Measurements from ENCODE around the gene FUT1. TPM values are rescaled to one million over a fixed set of nuclear protein-coding genes. Genes with fewer than 3 reads are reported as not detected.

Gene FUT1
- total and polyA plus RNA-seq, 2 donors (not counting 3 experiments of a cell fraction or from before 2014, with no cell fraction given) = 1.9 to 4.8 TPM

GRCh38 chr19:48760504-48761205, 8.2 kb upstream of the FUT1 start:
- Histone ChIP-seq H3K9me3 (replicated peaks; ENCODE audit: control insufficient read depth, insufficient read depth, low read length) (no peaks in the 10 kb centered on the region), H3K9ac (replicated peaks; ENCODE audit: extremely low read depth, insufficient read depth, low read length) (no peak overlapping the region), H4K20me1 (replicated peaks; ENCODE audit: control insufficient read depth, extremely low read depth, insufficient read depth, low read length) (no peaks in the 10 kb centered on the region), H3K9me1 (replicated peaks; ENCODE audit: control insufficient read depth, extremely low read depth, insufficient read depth, low read length) (no peaks in the 10 kb centered on the region), H3K4me2 (ENCODE audit: insufficient read depth, low read length) (peak overlapping the region; percentile 20), H3K4me3 (replicated peaks in 1 of 3; ENCODE audit: insufficient read depth in 1 of 3, low read depth in 1 of 3, low read length in 3 of 3) (no peak overlapping the region), H3K27me3 (ENCODE audit: control insufficient read depth in 2 of 2, insufficient read depth in 2 of 2, low read length in 2 of 2) (peaks cover 0 to 3% of the 10 kb centered on the region in 2 experiments), H3K27ac (ENCODE audit: insufficient read depth, low read depth, low read length) (no peak overlapping the region), H3K36me3 (ENCODE audit: control insufficient read depth in 2 of 2, extremely low read depth in 1 of 2, insufficient read depth in 2 of 2, low read length in 2 of 2) (no peaks in the 10 kb centered on the region), H3K79me2 (ENCODE audit: control insufficient read depth, insufficient read depth, low read length) (no peaks in the 10 kb centered on the region), H3K4me1 (ENCODE audit: control insufficient read depth, extremely low read depth, insufficient read depth, low read length) (peaks cover 6% of the 10 kb centered on the region), H2AFZ (ENCODE audit: low read depth, low read length) (peak overlapping the region; percentile 70)
- dilution Hi-C loops (cut with MboI; ENCODE audit: extremely low pct_ligation_motif_present, low sequenced_read_pairs) = no loop called here
- ChIA-PET CTCF (interaction anchor here (0.6 to 0.9 kb wide), 2 partner anchors 210 to 682 kb away, joined by 3 read pairs; no protein-coding TSS in a partner anchor), POLR2A (no interaction called here)
- DNase-seq (ENCODE audit: low read depth, low spot score) (peak; percentile 48), FAIRE-seq (peak; percentile 65)
- no TSS peak for BruUV-seq (replicated peaks)
- intact Hi-C loops (cut with micrococcal nuclease) = loop anchor here (1.0 kb wide), 1 partner anchor 8 kb away; the partner anchor contains the start of gene FUT1
- TF ChIP-seq CTCF (IDR thresholded peaks at IDR 0.05; ENCODE audit: extremely low read depth in 1 of 2, insufficient read depth in 1 of 2, low read depth in 1 of 2, low read length in 2 of 2) (no peak), GATA2 (IDR thresholded peaks at IDR 0.05; ENCODE audit: insufficient read depth, insufficient read length, low read depth, low read length) (no peak), POLR2A (IDR thresholded peaks at IDR 0.05; ENCODE audit: low read depth, low read length) (no peak), JUN (IDR thresholded peaks at IDR 0.05; ENCODE audit: borderline replicate concordance, insufficient read depth, insufficient read length, low read depth) (no peak), POLR2AphosphoS5 (IDR thresholded peaks at IDR 0.05; ENCODE audit: insufficient read depth, low read depth, low read length) (no peak)
- TF ChIP-seq, protein P1, sequence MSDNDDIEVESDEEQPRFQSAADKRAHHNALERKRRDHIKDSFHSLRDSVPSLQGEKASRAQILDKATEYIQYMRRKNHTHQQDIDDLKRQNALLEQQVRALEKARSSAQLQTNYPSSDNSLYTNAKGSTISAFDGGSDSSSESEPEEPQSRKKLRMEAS (IDR thresholded peaks at IDR 0.05; ENCODE audit: insufficient read depth, insufficient read length) = no peak
